ENCODE measurements around the gene MRM3. TPM values are rescaled to one million over a fixed set of nuclear protein-coding genes. Genes with fewer than 3 reads are reported as not detected.
"Not testable (repeated sequence)": the region's sequence is repeated elsewhere in the genome, so short reads cannot be mapped to it uniquely, and the experiment has no call there.

The MRM3 gene
- total RNA-seq, 5 donors from 2014 or later (not counting 1 experiment from before 2014, with no cell fraction given) = 23.0 to 34.1 (median 25.6) TPM

DNA sequence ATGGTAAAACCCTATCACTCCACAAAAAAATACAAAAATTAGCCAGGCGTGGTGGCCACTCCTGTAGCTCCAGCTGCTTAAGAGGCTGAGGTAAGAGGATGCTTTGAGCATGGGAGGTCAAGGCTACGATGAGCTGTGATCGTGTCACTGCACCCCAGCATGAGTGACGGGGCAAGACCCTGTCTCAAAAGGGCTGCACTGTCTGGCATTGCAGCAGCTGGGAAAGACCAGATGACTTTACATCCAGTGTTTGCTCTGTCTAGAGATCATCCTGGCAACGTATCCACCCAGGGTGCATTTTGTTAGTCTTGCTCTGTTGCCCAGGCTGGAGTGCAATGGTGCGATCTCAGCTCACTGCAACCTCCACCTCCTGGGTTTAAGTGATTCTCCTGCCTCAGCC lies 52.0 kb downstream of the MRM3 start:
- Mint-ChIP-seq H3K36me3 (no peaks in the 10 kb centered on the region), H3K27ac (no peak overlapping the region), H3K4me3 (no peak overlapping the region), H3K9me3 (no peaks in the 10 kb centered on the region), H3K4me1 (no peaks in the 10 kb centered on the region), H3K27me3 (peaks cover 6% of the 10 kb centered on the region in 2 donors)
- Histone ChIP-seq H3K4me1 (ENCODE audit: control insufficient read depth in 1 of 2, extremely low read depth in 1 of 2, insufficient read depth in 2 of 2, low read length in 2 of 2) (no peaks in the 10 kb centered on the region), H3K27me3 (replicated peaks in 1 of 2; ENCODE audit: control insufficient read depth in 2 of 2, extremely low read depth in 1 of 2, insufficient read depth in 2 of 2, low read length in 1 of 2) (peaks cover 0 to 15% of the 10 kb centered on the region in 2 experiments), H3K4me3 (ENCODE audit: control insufficient read depth in 1 of 2, extremely low read depth in 1 of 2, low read length in 1 of 2) (no peak overlapping the region), H3K9me3 (no peaks in the 10 kb centered on the region), H3K36me3 (ENCODE audit: control insufficient read depth in 2 of 2, extremely low read depth in 1 of 2, insufficient read depth in 1 of 2, low read length in 1 of 2) (no peaks in the 10 kb centered on the region), H3K27ac (ENCODE audit: low read length) (no peak overlapping the region)
- ATAC-seq (replicated peaks in 1 of 4) (no peak), DNase-seq (no peak)
- CTCF ChIA-PET = no interaction called here
- 96% methylated on average over 4 of the region's 6 CpGs for WGBS (ENCODE audit: insufficient coverage)
- POLR2A ChIA-PET = no interaction called here

DNA sequence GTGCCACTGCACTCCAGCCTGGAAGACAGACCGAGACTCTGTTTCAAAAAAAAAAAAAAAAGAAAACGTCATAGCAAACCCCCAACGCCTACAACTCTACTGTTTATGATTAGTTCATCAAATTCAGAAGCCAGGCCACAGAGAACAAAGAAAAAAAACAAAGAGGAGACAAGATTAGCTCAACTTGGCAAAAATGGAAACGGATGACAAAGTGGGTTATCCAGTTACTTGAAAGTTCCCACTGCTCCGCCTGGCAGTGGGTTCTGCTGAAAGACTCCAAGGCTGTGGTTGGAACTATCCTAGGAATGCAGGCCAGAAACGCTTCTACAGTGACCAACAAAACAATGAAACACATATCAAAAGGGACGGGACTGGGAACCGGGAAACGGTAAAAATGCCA lies 53.1 kb downstream of the MRM3 start:
- Histone ChIP-seq H3K36me3 (ENCODE audit: control insufficient read depth in 2 of 2, extremely low read depth in 1 of 2, insufficient read depth in 1 of 2, low read length in 1 of 2) (no peaks in the 10 kb centered on the region), H3K9me3 (no peaks in the 10 kb centered on the region), H3K4me1 (ENCODE audit: control insufficient read depth in 1 of 2, extremely low read depth in 1 of 2, insufficient read depth in 2 of 2, low read length in 2 of 2) (no peaks in the 10 kb centered on the region), H3K4me3 (ENCODE audit: control insufficient read depth in 1 of 2, extremely low read depth in 1 of 2, low read length in 1 of 2) (no peak overlapping the region), H3K27me3 (replicated peaks in 1 of 2; ENCODE audit: control insufficient read depth in 2 of 2, extremely low read depth in 1 of 2, insufficient read depth in 2 of 2, low read length in 1 of 2) (peaks cover 0 to 13% of the 10 kb centered on the region in 2 experiments), H3K27ac (ENCODE audit: low read length) (no peak overlapping the region)
- ATAC-seq (replicated peaks in 1 of 4) = no peak
- ChIA-PET POLR2A (no interaction called here), CTCF (no interaction called here)
- no peak overlapping the region for H3K4me3 Mint-ChIP-seq
- H3K36me3 Mint-ChIP-seq = no peaks in the 10 kb centered on the region
- 75% methylated on average over 1 of the region's 9 CpGs for WGBS (ENCODE audit: insufficient coverage)
- H3K9me3 Mint-ChIP-seq = no peaks in the 10 kb centered on the region
- peaks cover 2 to 3% of the 10 kb centered on the region in 2 donors for H3K27me3 Mint-ChIP-seq
- H3K27ac Mint-ChIP-seq = no peak overlapping the region
- H3K4me1 Mint-ChIP-seq = no peaks in the 10 kb centered on the region
- no peak for DNase-seq

- POLR2A ChIA-PET = not testable (repeated sequence)
Observed at GRCh38 chr17:835721-836120, 53.6 kb downstream of the MRM3 start.

GRCh38 chr17:836151-836550 lies 54.0 kb downstream of the MRM3 start:
- WGBS (ENCODE audit: insufficient coverage) = 91% methylated on average over 9 of the region's 9 CpGs
- ChIA-PET CTCF (no interaction called here), POLR2A (no interaction called here)
- DNase-seq (no peak), ATAC-seq (replicated peaks in 1 of 4) (no peak)
- H3K27ac ChIP-seq (ENCODE audit: low read length) = no peak overlapping the region
- peaks cover 0 to 11% of the 10 kb centered on the region in 2 experiments for H3K27me3 ChIP-seq (replicated peaks in 1 of 2; ENCODE audit: control insufficient read depth in 2 of 2, extremely low read depth in 1 of 2, insufficient read depth in 2 of 2, low read length in 1 of 2)
- Mint-ChIP-seq H3K4me1 (no peaks in the 10 kb centered on the region), H3K9me3 (no peaks in the 10 kb centered on the region), H3K36me3 (no peaks in the 10 kb centered on the region), H3K4me3 (no peak overlapping the region), H3K27ac (no peak overlapping the region), H3K27me3 (peaks cover 0 to 3% of the 10 kb centered on the region in 2 donors)
- no peaks in the 10 kb centered on the region for H3K9me3 ChIP-seq
- no peaks in the 10 kb centered on the region for H3K36me3 ChIP-seq (ENCODE audit: control insufficient read depth in 2 of 2, extremely low read depth in 1 of 2, insufficient read depth in 1 of 2, low read length in 1 of 2)
- H3K4me1 ChIP-seq (ENCODE audit: control insufficient read depth in 1 of 2, extremely low read depth in 1 of 2, insufficient read depth in 2 of 2, low read length in 2 of 2) = no peaks in the 10 kb centered on the region
- no peak overlapping the region for H3K4me3 ChIP-seq (ENCODE audit: control insufficient read depth in 1 of 2, extremely low read depth in 1 of 2, low read length in 1 of 2)

More at GRCh38 chr17:835721-836120, 53.6 kb downstream of the MRM3 start:
- H3K4me1 ChIP-seq (ENCODE audit: control insufficient read depth in 1 of 2, extremely low read depth in 1 of 2, insufficient read depth in 2 of 2, low read length in 2 of 2); ATAC-seq (replicated peaks in 1 of 4); H3K27me3 Mint-ChIP-seq; H3K4me3 Mint-ChIP-seq; DNase-seq; CTCF ChIA-PET; H3K4me1 Mint-ChIP-seq; H3K36me3 ChIP-seq (ENCODE audit: control insufficient read depth in 2 of 2, extremely low read depth in 1 of 2, insufficient read depth in 1 of 2, low read length in 1 of 2); H3K9me3 Mint-ChIP-seq; H3K27ac Mint-ChIP-seq; H3K4me3 ChIP-seq (ENCODE audit: control insufficient read depth in 1 of 2, extremely low read depth in 1 of 2, low read length in 1 of 2); H3K27ac ChIP-seq (ENCODE audit: low read length); H3K9me3 ChIP-seq; H3K36me3 Mint-ChIP-seq: not testable (repeated sequence)
- peaks cover 0 to 13% of the 10 kb centered on the region in 2 experiments for H3K27me3 ChIP-seq (replicated peaks in 1 of 2; ENCODE audit: control insufficient read depth in 2 of 2, extremely low read depth in 1 of 2, insufficient read depth in 2 of 2, low read length in 1 of 2)
- WGBS (ENCODE audit: insufficient coverage) = 70% methylated on average over 2 of the region's 27 CpGs

GRCh38 chr17:838486-838885 lies 56.3 kb downstream of the MRM3 start:
- H3K4me3 ChIP-seq (ENCODE audit: control insufficient read depth in 1 of 2, extremely low read depth in 1 of 2, low read length in 1 of 2) = no peak overlapping the region
- 86% methylated on average over 5 of the region's 11 CpGs for WGBS (ENCODE audit: insufficient coverage)
- H3K4me1 Mint-ChIP-seq = no peaks in the 10 kb centered on the region
- H3K27ac ChIP-seq (ENCODE audit: low read length) = no peak overlapping the region
- POLR2A ChIA-PET = no interaction called here
- DNase-seq (no peak), ATAC-seq (replicated peaks in 1 of 4) (no peak)
- H3K4me3 Mint-ChIP-seq = no peak overlapping the region
- H3K9me3 ChIP-seq = no peaks in the 10 kb centered on the region
- peaks cover 8 to 9% of the 10 kb centered on the region in 2 donors for H3K27me3 Mint-ChIP-seq
- H3K36me3 Mint-ChIP-seq = no peaks in the 10 kb centered on the region
- H3K4me1 ChIP-seq (ENCODE audit: control insufficient read depth in 1 of 2, extremely low read depth in 1 of 2, insufficient read depth in 2 of 2, low read length in 2 of 2) = no peaks in the 10 kb centered on the region
- peaks cover 0 to 17% of the 10 kb centered on the region in 2 experiments for H3K27me3 ChIP-seq (replicated peaks in 1 of 2; ENCODE audit: control insufficient read depth in 2 of 2, extremely low read depth in 1 of 2, insufficient read depth in 2 of 2, low read length in 1 of 2)
- H3K9me3 Mint-ChIP-seq = no peaks in the 10 kb centered on the region
- no peak overlapping the region for H3K27ac Mint-ChIP-seq
- CTCF ChIA-PET = no interaction called here
- H3K36me3 ChIP-seq (ENCODE audit: control insufficient read depth in 2 of 2, extremely low read depth in 1 of 2, insufficient read depth in 1 of 2, low read length in 1 of 2) = no peaks in the 10 kb centered on the region

DNA sequence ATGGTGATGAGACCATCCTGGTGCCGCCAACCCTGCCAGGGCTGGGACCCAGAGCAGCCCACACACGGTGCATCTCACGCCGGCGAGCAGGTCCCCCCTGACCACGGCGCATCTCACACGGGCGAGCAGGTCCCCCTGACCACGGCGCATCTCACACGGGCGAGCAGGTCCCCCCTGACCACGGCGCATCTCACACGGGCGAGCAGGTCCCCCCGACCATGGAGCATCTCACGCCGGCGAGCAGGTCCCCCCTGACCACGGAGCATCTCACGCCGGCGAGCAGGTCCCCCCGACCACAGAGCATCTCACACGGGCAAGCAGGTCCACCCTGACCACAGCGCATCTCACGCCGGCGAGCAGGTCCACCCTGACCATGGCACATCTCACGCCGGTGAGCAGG lies 59.2 kb downstream of the MRM3 start:
- H3K9me3 Mint-ChIP-seq = no peaks in the 10 kb centered on the region
- Histone ChIP-seq H3K9me3 (no peaks in the 10 kb centered on the region), H3K27me3 (replicated peaks in 1 of 2; ENCODE audit: control insufficient read depth in 2 of 2, extremely low read depth in 1 of 2, insufficient read depth in 2 of 2, low read length in 1 of 2) (peaks cover 0 to 32% of the 10 kb centered on the region in 2 experiments), H3K4me1 (ENCODE audit: control insufficient read depth in 1 of 2, extremely low read depth in 1 of 2, insufficient read depth in 2 of 2, low read length in 2 of 2) (no peaks in the 10 kb centered on the region), H3K4me3 (ENCODE audit: control insufficient read depth in 1 of 2, extremely low read depth in 1 of 2, low read length in 1 of 2) (no peak overlapping the region), H3K36me3 (ENCODE audit: control insufficient read depth in 2 of 2, extremely low read depth in 1 of 2, insufficient read depth in 1 of 2, low read length in 1 of 2) (no peaks in the 10 kb centered on the region), H3K27ac (ENCODE audit: low read length) (no peak overlapping the region)
- H3K36me3 Mint-ChIP-seq = no peaks in the 10 kb centered on the region
- ChIA-PET CTCF (no interaction called here), POLR2A (no interaction called here)
- H3K27me3 Mint-ChIP-seq = peaks cover 21 to 22% of the 10 kb centered on the region in 2 donors
- H3K27ac Mint-ChIP-seq = no peak overlapping the region
- DNase-seq (peak in 1 of 35 experiments; percentile 6), ATAC-seq (replicated peaks in 1 of 4) (no peak)
- WGBS (ENCODE audit: insufficient coverage) = 78% methylated on average over 33 of the region's 33 CpGs
- H3K4me3 Mint-ChIP-seq = no peak overlapping the region
- H3K4me1 Mint-ChIP-seq = no peaks in the 10 kb centered on the region

Measured in T-cell (primary cell).